Activated T-cell treated with anti-CD3 and anti-CD28 coated beads for 48 hours (primary cell): ENCODE measurements around the gene RNF175.

Experiments used
- DNase-seq: peaks from one replicate; pipeline ENCODE4 v3.0.0-alpha.2; 2020; ENCODE audit warnings: low read depth

RNF175 gene

DNA sequence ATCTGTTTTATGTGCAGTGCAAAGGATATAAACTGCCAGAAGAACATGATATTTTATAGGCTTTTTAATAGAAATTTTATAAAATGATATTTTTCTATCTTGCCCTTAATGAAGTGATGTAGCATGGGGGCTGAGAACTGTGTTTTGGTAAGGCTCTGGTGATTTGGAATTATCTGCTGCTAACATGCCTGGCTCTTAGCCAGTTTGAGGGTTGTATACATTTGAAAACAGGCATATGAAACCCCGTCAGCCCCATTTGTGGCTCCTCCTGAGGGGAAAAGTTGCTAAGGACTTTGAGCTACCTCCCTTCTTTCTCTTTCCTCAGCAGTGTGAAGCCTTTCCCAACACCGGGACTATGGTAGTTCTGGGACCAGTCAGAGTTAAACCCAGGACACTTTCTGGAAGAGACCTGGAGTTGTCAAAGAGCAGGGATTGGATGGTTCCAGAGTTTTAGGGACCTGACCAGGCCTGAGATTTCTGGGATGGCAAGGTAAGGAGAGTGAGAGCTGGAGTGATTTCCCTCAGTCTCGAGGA is 24.4 kb upstream of the RNF175 start:
- DNase-seq = no peak

DNA sequence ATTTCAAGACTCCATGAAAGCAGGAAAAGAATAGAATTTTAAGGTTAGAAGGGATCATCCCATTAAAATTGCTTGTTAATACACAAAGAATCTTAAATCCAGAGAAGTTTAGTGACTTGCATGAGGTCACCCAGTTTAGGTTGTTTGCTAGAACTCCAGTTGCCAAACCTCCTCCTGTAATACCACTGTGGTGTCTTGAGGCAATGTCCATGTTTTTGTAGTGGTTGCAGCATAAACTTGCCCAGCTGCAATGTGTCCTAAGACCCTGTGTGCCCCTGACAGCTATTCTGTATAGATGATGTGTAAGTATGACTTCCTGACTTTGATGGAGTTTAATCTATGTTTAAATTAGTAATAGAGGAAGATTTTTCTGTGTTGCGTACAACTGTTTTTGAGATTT is 22.8 kb upstream of the RNF175 start:
- no peak for DNase-seq

DNA sequence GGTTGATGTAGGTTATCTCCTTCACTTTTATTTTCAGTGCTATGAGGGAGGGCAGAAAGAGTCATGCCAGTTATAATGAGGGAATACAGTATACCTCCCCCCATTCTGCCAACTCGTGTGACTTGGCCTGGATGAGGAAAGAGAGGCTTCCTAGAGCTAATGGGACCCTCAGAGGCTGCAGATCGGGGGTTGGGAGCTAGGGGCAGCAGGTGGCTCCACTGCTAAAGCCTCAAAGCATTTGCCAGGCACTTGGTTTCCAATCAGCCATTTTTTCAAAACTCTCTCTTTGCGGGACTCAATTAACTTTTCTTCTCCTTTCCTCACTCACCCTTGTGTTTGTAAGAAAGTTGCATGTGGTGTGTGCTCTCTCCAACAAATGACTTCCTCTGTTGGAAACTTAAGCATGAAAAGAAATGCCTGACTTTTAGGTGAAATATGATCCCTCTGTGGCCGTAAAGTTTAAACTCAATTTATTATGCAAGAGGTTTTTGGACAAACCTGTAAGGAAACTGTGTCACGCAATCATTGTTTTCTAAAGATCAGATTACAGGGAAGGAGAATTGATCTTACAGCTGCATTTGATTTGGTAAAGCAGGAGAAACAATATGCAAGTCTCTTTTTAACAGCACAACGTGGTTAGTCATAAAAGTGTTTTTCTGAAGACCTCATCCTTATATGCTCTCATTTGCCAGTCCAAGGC is 22.0 kb upstream of the RNF175 start:
- DNase-seq = no peak

DNA sequence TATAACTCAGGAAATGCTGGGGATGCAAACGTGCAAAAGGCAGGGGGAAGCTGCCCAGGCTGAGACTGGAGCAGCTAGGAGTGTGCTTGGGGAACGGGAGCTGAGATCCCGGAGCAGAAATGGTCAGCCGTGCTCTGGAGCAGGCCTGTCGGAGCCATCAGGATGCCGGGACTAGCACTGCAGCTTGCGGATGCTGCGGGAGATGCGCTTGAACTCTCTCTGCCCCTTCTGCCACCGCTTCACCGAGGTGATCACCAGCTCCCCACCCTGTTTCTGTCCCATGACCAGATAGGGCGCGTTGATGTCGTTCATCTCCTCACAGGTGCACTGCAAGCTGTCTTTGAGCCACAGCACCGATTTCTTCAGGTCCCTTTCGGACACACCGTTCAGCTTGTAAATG is 21.5 kb upstream of the RNF175 start:
- no peak for DNase-seq

DNA sequence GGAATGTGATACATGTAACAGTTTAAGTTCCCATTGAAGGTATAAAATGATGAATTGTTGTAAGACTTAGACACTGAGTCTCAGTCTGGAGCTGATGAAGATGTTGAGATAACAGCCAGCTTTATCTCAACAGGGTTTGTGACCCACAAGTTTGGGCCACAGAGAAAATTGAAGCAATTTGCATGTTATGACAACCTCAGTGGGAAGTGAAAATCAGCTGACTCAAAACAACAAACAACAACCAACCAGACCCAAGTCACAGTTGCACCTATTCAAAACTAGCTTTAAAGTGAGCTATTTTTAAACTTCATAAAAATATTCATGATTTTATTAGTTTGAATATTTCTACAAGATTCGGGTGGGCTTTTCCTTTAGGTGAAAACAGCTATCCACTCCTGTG is 21.1 kb upstream of the RNF175 start:
- no peak for DNase-seq

DNA sequence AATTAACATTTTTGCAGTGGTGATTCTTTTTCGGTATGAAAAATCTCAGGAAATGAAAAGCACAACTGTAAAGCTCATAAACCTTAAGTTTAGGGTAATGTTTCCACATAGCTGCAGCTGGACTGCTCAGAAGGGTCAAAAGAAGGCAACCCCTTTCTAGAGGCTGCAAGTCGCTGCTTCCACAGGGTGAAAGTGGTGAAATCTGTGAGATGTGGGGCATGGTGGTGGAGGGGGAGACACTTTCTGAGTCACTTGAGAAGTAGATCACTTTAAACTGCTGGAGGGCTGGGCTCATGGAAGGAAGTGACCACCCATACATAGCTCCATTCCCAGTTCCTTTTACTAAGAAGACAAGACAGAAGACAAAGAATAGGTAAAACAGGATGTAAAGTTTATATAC is 20.4 kb upstream of the RNF175 start:
- no peak for DNase-seq

DNA sequence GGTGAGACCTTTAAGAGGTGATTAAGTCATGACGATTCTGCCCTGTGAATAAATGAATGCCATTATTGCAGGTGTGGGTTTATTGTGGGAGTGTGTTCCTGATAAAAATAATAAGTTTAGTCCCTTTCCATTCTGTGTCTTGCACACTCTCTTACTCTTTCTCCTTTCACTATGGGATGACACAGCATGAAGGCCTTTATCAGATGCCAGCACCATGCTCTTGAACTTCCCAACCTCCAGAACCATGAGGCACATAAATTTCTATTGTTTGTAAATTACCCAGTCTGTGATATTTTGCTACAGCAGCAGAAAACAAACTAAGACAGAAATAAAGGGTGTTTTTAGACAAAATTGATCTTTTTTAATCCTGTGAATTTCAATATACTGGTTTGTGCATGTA is 18.6 kb upstream of the RNF175 start:
- DNase-seq = no peak

DNA sequence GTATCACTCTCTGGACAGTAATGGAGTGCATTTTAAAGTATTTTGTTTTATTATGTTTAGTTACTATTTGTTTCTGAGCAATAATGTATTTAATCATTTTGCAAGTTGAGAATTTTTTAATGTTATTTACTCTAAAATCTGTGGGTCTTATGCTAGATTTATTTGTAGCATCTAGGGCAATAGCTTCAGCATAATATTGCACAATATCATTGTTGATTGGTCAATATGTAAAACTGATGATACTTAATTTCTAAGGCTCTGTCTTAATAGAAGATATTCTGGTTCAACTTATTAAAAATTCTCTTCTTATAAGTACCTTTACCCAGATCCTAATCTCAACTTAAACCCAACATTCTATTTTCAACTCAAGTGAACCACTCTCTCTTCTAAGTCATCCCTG is 17.6 kb upstream of the RNF175 start:
- no peak for DNase-seq

DNA sequence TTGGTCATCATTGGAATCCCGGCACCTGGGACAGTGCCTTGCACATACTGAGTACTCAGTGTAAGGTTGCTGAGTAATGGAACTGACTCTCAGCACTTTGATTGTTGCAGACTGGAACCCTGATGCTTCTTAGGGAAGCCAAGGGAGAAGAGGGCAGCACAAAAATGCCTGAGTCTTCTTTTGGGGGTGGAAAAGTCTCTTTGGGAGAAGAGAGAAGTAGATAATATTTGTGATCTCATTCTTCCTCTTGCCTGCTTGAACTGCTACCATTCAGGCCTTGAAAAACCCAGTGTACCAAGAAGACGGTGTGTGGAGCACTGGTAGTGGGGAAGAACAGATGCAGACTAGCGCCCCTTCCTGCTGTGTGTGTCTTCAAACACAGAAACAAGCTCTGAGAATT is 16.8 kb upstream of the RNF175 start:
- DNase-seq = no peak

DNA sequence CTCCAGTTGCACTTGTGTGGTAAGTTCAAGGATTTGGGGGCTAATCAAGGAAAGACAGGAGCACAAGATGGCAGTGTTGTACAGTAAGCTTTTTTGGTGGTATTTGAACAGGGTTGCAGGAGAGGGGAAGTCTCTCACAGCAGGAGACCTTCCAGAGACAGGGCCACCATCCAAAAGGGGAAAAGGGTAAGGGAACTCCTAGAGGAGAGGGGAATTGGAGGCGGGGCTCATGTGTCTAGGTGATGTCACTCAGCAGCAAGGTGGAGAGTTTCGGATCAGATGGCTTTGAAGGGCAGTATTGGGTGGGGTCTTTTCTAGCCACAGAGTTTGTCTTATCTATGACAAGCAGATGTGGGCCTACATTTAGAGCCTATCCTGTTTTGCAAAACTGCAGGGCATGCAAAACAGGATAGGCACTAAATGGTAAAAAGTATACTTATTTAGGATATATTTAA is 13.4 kb upstream of the RNF175 start:
- DNase-seq = no peak

DNA sequence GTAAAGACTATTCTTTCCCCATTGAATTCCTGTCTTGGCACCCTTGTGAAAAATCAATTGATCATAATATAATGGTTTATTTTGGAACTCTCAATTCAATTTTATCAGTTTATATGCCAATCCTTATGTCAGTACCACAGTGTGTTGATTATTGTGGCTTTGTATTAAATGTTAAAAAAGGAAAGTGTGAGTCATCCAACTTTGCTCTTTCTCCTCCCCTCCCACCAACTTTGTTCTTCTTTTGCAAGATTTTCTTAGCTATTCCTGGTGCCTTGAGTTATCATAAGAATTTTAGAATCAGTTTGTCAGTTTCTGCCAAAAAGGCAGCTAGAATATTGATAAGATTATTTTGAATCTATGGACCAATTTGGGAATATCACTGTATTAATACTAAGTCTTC is 11.2 kb upstream of the RNF175 start:
- no peak for DNase-seq

DNA sequence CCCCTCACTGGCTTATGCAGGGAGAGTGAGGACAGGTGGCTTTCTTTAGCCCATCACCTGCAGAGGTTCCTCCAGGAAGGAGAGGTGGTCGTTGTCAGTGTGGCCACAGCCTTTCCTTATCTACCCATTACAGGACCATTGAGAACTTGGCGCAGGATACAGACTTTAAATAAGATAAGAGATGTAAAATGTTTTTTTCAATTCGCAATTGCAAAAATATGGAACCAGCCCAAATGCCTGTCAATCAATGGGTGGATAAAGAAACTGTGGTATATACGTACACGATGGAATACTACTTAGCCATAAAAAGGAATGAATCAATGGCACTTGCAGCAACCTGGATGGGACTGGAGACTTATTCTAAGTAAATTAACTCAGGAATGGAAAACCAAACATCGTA is 6.9 kb upstream of the RNF175 start:
- no peak for DNase-seq

DNA sequence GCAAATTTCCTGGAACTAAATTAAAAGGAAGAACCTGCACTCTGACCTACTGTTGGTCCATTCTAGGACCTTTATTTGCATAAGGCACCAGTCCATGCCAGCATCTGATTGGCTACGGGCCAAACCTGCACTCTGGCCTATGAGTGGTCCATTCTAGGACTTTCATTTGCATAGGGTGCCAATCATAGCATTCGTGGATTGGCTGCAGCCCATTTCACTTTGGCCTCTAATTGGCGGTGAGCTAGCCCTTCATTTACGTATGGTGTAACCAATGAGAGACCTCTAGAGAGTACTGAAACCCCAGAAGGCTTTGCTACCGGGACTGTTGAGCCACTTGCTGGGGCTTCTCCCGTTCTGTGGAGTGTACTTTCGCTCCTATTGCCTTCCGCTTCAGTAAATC is 6.1 kb upstream of the RNF175 start:
- DNase-seq = no peak

DNA sequence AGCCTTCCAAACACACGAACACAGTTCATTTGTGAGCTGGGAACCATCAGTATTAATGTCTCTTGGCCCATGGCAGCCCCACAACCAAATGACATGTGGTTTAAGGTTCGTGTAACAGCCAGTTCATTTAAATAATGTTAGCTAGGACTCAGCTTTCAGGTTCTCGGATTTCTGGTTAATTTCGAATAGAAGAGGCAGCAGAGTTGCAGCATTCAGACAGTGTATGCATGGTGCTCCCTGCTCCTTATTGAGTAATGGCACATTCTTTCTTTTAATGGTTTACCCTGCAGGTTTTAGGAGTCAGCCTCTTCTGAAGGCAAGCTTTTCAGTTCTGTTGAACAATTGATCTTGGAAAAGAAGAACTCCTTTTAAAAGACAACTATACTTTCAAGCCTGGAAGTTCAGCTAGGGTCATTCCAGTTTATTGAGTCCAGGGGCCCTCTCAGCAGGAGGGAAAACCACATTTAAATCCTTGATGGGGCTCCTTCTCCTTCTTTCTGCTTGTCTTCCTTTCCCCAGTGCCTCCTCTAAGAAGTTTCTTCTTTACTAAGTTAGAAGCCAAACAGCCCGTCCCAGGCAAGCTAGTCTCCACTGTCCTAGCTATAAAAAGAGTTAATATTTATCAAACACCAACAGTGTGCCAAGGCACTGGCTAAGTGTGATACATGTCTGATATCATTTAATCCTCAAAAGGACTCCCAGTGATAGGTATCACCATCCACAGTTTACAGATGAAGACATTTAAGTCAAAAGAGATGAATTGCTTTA is 5.0 kb upstream of the RNF175 start:
- no peak for DNase-seq

DNA sequence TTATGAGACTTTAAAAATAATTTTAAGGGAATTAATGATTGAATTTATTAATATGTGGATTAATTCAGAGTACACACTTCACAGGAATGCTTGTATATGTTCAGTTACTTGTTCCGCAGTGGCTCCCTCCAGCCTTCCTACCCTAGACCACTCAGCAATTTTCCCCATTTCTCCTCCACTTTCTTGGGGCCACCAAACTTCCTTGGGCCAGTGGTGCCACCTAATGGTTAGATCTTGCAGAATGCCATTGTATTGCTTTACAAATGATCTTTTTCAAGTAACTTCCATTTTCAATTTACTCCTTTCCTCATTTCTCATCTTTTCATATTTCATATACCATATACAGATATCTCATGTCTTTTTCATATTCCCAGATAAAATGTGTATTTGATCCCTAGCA is 3.6 kb upstream of the RNF175 start:
- no peak for DNase-seq

DNA sequence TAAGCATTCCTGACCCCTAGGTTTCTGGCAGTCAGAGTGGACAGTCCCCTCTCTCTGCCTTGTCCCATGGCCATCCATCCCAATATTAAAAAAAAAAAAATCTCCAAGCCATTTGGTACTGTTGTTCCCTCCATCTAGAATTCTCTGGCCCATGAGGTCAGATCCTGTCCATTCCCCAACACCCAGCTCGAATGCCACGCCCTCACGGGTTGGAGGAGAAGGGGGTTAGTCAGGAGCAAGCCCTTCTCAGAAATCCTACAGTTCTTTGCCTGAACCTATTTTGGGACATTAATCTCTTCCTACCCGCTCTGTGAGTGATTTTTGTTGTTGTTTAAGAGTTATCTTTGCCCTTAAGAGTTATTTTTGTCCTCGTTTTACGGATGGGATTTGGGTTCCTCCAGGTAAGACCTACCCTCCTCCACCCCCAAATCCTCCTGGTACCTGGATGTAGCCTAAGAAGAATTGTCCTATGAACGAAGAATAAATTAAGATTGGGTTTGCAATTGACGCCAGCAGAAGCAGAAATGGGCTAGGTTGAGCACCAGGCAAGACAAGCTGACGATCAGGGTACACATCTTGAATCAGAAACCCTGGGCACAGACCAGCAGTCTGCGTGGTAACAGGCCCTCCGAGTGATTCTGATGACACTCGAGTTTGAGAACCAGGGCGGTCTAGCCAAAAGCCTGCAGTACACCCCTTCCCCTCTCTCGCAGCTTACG is 977 bp downstream of the RNF175 start:
- no peak for DNase-seq

DNA sequence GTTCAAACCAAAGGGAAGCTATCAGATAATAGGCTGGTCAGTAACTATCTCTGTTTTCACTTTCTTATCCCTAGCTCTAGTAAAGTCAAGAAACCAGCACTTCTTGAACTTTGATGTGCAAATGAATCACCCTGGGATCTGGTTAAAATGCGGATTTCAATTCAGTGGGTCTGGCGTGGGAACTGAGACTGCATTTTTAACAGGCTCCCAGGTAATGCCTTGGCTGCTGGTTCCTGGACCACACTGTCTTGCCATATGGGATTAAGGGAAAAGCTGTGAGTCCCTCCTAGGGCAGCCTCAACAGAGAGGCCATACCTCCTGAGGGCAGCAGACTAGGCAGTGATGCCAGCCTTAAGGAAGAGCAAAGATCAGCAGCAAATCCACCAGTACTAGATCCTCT is 1.7 kb downstream of the RNF175 start:
- DNase-seq = no peak

DNA sequence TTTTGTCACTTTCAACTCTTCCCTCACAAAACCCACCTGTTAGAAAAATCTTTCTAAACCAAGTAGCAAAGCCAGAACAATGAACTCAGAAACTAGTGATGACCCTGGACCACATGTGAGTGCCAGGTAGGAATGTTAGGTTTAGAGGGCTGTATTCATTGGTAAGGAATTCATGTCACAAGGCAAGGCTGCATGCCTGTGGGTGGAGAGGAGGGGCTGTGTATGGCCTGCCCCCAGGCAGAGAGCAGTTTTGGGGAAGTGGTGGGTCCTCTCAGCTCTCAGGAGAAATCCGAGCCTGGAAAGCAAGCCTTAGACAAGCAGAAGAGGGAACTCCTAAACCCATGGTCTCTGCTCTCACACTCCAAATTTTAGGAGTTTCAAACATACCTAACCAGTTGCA is 2.4 kb downstream of the RNF175 start:
- DNase-seq = no peak

DNA sequence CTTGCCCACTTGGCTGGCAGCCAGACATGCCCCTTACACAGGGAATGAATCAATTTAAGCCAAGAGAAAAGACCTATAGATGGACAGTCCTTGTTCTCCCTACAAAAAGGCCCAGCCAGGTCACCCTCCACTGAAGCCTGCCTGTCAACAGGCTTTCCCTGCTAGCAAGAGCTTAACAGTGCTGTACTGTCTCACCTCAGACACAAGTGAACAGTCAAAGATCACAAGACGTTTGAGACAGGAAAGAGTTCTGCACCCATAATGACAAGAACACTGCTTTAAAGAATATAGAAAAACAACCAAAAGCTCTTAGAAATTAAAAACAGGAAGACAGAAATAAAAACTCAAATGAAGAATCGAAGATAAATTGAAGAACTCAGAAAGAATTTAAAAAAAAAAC is 4.6 kb downstream of the RNF175 start:
- DNase-seq = no peak

DNA sequence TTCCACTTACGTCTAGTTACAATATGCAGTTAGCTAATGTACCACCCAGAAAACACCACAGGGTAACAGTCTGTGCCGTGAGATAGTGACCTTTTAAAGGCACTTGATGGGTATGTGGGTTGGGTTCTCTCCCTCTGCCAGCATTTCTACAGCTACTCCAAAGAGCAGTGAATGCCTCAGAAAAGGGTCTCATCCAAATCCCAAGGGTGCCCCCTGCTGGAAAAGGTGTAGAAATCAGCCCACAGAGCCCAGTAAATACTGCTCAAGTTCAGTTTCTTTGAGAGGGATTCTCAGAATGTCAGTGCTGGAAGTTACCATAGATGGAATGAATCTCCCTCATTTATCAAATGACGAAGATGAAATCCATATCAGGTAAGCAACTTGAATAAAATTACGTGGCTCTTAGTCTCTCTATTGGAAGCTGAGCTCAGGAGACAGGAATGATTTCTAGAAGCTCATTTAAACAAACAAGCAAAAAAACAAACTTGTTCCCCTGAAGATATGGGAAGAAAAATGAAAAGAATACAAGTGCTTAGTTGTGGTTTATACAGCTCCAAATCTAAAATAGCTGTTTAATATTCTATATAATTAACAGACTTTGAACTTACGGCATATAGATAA is 9.5 kb downstream of the RNF175 start:
- DNase-seq = peak; percentile 57

DNA sequence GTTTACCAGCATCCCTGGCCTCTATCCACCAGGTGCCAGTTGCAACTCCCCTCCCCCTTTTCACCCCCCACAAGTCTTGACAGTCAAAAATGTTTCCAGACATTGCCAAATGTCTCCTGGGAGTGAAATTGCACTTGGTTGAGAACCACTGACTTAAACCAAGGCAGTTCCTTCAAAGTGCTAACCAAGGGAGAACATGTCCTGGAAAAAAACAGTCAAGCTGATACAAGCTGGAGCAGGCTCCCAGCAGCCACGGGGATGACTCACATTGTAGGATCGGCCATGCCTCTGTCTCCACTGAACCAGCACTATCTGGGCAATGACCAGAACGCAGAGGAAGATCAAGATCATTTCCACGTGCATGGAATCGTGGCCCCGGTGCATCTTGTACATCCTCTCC is 11.4 kb downstream of the RNF175 start:
- no peak for DNase-seq

DNA sequence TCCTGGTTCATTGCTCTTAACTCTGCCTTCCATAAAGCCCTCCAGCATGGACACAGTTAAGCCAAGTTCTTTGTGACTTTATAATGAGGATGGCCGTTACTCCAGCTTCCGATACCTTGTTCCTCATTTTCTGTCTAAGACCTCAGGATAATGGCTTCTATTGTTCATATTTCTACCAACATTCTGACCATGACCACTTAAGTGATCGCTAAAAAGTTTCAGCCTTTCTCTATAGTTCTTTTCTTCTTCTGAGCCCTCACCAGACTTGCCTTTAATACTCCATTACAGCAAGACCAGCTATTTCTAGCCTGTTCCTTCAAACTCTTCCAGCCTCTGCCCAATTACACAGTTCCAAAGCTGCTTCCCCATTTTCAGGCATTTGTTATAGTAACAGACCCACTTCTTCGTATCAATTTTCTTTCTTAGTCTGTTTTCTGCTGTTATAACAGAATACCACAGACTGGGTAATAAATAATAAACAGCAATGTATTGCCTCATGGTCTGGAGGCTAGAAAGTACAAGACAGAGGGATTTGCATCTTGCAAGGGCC is 12.3 kb downstream of the RNF175 start:
- DNase-seq = no peak
